GM21367 (cell line): Measurements from ENCODE around the gene ETV6.

Experiments
- ATAC-seq: cut with Tn5 transposase; IDR thresholded peaks from one replicate; pipeline ENCODE4 v1.9.1; 2021; ENCODE audit not compliant: unreplicated experiment

Gene ETV6

DNA sequence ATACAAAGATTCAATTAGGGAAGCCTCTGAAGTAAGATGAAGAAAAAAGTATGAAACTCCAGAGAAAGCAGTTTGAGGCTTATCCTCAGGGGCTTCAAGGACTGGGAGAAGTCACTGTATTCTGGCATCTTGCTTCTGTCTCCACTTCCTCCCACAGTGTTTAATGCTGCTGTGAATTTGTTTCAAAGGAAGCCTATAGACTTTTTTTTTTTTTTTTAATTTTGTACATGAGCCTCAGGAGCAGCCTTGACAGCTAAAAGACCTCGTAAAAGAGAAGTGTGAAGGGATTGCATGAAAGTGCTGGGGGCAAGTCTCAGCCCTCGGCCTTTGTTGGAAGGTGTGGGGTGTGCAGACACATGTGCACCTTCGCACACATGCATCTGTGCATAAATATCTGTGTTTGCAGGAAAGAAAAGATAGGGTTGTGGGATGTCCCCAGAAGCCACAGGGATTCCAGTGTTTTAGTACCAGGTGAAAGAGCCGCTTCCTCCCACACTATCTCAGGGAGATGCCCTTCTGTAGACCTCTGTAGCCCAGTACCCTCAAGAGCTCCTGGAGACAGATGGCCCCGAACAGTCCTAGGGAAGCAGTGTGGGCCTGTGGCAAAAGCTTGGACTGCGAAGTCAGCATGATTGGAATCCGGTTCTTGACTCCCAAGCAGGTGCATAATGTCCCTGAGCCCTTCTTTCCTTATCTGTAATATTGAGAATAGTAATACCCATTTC lies 227.8 kb downstream of the ETV6 start:
- ATAC-seq, result no peak

- no peak for ATAC-seq
Observed at GRCh38 chr12:11877869-11878780, 228.7 kb downstream of the ETV6 start.

DNA sequence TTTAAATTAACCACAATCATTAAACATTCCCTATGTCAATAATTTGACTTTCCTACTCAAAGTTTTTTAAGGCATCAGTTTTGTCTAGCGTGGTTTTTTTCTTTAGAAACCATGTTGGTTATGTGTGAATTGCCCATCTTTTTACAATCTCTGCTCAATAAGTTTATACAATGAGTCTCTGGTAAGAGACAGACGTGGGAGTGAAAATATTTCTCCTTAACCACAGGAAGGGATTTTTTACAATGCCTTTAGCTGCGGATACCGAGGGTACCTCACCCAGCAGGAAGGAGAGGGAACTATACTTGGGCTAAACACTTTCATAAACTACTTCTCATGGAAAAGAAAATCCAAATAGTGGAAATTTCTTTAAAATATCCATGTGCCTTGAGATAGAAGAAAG lies 229.8 kb downstream of the ETV6 start:
- no peak for ATAC-seq

DNA sequence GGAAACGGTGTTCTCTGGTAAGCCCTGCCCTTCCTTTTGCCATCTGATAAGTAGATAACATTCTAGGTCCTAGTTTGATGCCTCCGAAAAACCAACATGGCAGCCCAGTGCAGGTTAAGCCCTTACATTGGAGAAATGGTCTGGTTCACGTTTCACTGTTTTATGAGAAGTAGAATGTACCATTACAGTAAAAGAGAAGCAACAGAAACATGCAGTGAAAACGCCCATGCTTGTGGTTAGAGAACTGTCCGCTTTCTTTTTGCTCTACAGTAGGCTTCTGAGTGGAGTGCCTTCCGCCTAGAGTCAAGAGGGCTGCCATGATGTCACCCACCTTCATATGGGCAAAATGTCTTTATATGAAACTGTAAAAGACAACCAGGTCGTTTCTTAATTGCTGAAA lies 230.9 kb downstream of the ETV6 start:
- no peak for ATAC-seq

DNA sequence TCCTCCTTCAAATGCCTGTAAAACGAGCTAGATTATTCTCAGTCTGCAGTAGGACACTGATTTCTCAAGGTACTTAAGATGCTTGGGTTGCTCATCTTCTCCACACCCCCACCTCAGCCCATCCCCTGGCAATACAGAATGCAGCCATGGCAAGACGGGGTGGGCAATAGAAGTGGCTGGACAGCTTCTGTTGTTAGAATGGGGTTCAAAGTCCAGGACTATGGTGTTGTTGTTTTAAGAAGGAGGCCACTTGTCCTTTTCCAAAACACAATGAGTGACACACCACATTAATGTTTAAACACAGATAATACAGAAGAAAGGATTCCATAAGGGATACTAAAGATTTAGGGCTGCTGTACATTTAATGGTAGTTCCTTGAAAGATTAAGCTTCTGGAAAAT lies 232.4 kb downstream of the ETV6 start:
- ATAC-seq, result no peak

GRCh38 chr12:11882301-11883019 lies 233.0 kb downstream of the ETV6 start:
- no peak for ATAC-seq

GRCh38 chr12:11884116-11884515 lies 234.6 kb downstream of the ETV6 start:
- no peak for ATAC-seq

GRCh38 chr12:11884706-11885105 lies 235.2 kb downstream of the ETV6 start:
- ATAC-seq, result no peak

GRCh38 chr12:11885261-11886038 lies 236.0 kb downstream of the ETV6 start:
- no peak for ATAC-seq

DNA sequence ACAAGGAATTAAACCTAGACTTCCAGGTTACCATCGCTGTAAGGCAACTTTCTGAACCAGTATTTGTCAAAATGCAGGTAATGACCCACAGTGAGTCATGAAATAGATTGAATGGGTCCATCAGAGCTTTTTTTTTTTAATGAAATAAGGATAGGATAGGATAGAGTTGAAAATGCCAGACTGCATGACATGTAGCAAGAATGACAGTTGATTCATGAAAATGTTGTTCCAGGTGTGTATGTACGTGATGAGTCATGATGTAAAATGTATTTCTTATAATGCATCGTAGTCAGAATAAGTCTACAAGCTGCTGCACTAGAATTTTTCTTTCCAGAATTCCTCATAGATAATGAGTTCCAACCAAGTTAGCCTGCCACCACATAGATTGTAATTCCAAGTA lies 236.9 kb downstream of the ETV6 start:
- ATAC-seq, result no peak

- no peak for ATAC-seq
Observed at GRCh38 chr12:11888029-11888428, 238.6 kb downstream of the ETV6 start.

DNA sequence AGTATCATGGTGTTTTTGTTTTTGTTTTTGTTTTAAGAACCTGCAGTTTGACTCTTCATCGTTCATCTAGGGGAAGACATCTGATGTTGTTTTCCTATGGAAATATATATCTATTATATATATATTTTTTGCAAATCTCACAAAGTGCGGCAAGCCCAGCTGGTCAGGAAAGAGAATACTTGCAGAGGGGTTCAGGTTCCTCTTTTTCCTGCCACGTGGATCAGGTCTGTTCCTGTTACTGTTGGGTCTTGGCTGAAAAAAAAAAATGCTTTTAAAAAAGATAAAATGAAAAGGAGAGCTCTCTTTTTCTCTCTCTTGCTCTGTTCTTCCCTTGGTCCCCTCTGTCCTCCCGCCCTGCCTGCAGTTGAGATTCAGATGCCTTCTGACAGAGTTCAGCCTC lies 241.9 kb downstream of the ETV6 start:
- no peak for ATAC-seq

DNA sequence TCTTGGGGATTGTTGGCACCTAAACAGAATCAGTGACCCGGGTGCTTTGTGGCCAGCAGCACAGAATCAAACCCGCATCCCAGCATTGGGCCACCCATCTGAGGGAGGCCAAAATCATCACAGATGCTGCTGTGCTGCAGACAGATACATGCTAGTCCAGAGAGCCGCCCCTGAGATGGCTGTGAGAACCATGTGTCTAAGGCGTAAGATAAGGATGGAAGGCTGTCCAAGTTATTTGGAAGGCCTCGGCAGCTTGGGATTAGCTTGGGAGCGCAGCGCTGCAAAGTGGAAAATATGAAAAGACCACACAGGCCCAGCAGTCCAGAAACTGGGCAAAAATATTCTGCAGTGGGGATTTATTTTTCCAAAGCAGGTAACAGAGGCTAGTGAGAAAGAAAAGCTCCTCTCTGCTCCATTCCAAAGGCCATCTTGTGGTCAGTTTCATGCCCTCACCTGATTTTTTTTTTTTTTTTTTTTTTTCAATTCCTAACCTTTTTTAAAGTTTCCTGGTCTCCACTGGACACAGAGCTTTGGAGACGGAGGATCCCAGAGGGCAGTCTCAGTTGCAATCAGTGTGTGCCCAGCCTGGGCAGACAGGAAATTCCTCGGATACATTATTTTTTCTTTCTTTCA lies 242.4 kb downstream of the ETV6 start:
- no peak for ATAC-seq

GRCh38 chr12:11893998-11894397 lies 244.5 kb downstream of the ETV6 start:
- ATAC-seq, result no peak

DNA sequence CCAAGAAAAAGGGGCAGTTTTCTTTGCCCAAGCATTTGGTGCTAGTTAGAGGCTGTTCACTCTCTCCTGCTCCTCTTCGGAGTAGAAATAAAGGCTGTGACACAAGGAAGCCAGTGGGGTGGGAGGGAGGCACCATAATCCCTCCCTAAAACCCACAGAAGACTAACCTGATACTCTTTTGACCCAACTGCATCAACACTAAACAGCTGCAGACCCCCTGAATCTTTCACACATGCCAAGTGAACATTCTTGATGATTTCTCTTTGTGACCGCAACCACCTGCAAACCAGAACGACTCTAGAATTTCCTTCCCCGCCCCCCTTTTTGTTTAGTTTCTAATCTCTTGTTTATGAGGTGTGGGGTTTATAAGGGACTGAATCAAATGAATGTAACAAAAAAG lies 245.4 kb downstream of the ETV6 start:
- no peak for ATAC-seq

- ATAC-seq, result no peak
Observed at GRCh38 chr12:11895421-11896078, 246.1 kb downstream of the ETV6 start.

DNA sequence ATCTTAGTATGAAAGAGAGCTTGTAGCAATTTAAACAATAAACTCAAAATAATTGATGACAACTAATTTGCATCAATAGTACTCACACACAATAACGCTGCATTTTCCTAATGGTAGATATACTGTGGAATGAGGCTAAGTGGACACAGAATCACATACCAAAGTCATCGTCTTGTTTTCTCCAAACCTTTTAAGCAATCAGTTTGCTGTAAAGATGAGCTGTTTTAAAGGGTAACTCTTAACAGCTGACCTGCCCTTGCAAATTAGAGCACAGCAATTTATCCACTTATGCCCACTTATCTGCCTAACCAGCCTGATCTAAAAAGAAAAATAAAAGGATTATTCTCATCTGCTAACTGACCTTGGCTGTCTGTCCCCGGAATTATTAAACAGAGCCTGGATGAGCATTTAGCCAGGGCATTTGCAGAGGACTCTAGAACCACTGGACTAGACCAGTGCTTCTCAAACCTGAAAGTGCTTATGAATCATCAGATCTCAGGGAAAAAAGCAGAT lies 247.0 kb downstream of the ETV6 start:
- no peak for ATAC-seq

- ATAC-seq, result no peak
Observed at GRCh38 chr12:11897923-11898322, 248.4 kb downstream of the ETV6 start.

- ATAC-seq, result no peak
Observed at GRCh38 chr12:11901701-11902524, 252.4 kb downstream of the ETV6 start.
